UCSD-AML1 (cell line): Measurements from ENCODE around the gene PDGFC.
A peak's percentile ranks its signal among the peaks of the same experiment; 100 is the strongest.

Experiments
- DNase-seq: peaks from one replicate; lab custom pipeline; 2025; ENCODE audit not compliant: unreplicated experiment; lab: John Stamatoyannopoulos, UW

PDGFC gene

DNA sequence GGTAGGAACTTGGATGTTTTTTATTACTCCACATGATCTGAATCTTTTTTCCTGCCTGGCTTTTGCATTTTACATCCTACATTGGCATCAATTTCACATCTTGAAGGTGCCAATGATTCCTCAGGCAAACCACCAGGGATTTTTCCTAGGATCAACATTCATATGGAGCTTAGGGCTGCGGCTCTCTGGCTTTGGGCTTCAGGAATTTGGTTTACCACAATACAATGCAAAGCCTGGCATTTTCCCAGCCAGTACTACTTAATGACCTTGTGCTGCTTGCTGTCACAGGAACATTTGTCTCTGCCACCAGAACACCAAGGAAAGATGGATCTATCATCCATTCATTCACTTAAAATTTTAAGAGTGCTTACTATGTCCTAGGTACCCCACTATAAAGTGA is 180.7 kb downstream of the PDGFC start:
- no peak for DNase-seq

- no peak for DNase-seq
These were observed 182.8 kb downstream of the PDGFC start for GRCh38 chr4:156788782-156789181.

DNA sequence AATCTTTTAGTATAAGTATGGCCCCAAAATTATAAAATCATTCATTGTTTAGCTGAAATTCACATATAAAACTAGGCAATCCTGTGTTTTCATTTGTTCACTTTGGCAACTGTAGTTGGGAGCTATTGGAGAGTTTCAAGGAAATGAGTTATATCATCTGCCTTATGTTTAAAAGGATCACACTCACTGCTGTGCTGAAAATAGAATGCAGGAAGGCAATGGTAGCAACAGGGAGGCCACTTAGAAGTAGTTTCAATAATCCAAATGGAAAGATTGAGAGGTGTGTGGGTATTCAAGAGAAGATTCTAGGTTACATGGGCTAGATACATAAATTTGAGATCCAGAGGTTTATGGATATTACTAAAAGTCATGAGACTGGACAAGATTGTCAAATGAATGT is 184.9 kb downstream of the PDGFC start:
- no peak for DNase-seq

- no peak for DNase-seq
These were observed 186.6 kb downstream of the PDGFC start for GRCh38 chr4:156784970-156785369.

DNA sequence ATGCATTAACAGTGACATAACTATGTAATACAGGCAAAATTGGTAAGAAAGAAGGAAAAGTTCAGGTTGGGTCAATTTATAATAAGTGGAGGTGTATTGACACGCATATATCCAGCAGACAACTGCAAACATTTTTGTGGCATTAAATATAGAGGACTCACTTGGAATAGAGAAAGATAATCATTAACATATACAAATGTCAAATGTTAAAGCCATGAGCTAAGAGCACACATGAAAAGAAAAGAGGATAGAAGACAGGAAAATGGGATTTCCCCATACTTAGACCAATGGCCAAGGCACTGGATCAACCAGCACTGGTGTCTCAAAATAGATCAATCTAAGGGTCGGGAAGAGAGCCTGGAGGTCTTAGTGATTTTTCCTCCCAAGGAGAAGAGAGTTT is 187.6 kb downstream of the PDGFC start:
- no peak for DNase-seq

GRCh38 chr4:156782491-156782890 is 189.1 kb downstream of the PDGFC start:
- no peak for DNase-seq

GRCh38 chr4:156781852-156782251 is 189.7 kb downstream of the PDGFC start:
- no peak for DNase-seq

DNA sequence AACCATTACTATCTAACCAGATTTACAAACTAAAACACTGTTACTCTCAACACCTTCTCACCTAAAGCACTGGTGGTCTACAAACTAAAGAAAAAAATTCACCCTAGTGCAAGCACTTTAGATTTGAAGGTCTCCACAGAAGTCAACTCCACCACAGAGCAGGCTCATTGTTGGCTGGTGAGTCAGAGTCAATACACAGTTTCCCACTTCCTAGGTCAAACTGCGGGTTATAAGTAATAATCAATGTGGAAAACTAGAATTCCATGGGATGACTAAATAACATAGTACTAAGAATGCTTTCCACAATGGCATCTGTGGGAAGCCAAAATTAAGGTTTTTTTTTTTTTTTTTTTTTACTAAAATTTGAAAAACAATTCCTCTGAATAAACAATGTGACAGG is 191.8 kb downstream of the PDGFC start:
- DNase-seq: no peak

- DNase-seq: no peak
These were observed 192.6 kb downstream of the PDGFC start for GRCh38 chr4:156779042-156779441.

DNA sequence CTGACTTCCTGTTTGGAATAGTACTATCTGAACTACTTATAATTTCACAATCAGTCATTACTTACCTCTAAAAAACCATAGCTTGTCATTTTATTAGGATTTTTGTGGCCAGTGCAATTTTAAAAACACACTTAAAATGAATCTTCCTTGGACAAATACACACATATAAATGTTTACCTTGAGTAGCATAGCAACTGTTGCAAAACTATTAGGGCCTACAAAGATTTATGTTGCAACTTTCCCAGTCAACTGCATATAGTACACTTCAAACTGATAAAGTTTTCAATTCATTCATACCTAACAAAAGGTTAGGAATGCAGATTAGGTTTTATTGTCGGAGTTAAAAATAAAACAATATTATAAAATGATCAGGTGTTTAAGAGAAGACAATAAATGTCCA is 193.0 kb downstream of the PDGFC start:
- DNase-seq: no peak

DNA sequence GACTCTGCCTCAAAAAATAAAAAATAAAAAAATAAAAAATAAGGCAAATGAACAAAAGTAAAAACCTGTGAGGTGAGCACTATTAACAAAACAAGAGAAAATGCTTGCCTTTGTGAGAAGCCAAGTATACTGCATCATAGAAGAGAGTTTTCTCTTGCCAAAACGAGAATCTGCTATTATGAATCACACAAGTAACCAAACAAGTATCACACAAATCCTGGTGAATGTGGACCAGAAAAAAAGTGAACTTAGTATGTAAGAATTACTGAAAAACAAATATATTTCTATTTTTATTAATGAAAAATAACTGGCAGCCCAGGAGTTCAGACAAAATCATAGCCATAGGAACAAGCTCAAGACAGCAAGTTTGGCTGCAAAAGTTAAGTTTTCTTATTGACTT is 193.5 kb downstream of the PDGFC start:
- no peak for DNase-seq

DNA sequence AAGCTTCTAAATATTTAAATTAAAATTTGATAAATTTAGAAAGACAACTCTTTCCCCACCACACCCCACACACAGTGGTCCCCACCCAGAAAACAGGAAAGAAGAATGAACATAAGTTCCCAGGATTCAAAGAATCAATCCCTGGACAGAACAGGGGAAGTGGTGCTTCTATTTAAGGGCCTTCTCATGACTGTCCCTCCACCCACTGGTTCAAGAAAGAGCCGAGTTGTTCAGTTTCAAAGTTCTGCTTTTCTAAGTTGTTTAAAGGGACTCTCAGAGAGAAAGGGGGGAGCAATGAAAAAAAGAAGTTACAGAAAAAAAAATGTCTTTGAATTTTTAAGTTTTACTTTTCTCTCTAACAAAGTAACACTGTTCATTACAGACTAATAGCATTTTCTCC is 195.8 kb downstream of the PDGFC start:
- no peak for DNase-seq

DNA sequence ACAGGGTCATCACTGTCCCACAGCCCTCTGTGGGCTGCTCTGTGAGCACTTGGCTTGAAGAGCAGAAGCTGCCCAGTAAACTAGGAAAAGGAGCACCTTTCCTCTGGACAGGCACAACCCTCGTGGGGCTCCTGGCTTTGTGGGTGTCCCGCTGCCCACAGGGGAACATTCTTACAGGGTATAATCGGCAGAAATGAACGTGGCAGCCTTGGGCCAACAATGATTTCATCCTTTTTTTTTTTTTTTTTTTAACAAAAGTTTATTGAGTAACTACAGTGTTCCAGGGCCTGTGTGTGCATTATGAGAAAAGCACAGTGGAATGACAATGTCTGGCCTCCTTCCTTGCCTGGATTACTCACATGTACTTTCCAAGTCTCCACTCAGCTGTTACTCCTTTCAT is 197.2 kb downstream of the PDGFC start:
- no peak for DNase-seq

DNA sequence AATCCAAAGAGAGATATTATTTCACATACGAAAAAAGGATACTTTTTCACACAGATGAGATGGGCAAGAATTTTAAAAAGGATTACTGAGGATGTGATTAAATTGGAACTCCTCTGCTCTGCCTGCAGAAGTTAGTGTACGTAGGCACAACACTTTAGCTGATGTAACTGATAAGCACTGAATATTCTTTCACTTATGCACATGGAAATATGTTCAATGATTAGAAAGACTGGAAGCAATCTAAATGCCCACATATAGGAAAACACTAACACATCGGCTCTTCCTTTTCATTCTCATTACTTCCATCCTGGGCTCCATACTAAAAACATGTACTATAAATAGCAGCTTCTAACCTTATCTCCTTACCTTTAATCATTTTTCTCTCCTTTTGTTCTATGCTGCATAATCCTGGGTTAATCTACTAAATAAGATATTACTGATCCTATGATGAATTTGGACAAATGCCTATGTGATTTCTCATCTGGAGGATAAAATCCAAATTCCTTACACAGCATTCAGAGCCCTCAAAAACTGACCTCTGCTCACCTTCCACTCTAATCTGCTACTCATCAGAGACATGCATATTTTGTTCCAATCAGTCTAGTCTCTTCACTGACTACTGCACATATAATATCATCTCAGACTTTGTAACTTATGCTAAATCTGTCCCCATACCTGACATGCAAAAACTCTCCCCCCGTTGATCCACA is 197.8 kb downstream of the PDGFC start:
- DNase-seq: no peak

- peak; percentile 7 for DNase-seq
These were observed 200.3 kb downstream of the PDGFC start for GRCh38 chr4:156771171-156771837.

- no peak for DNase-seq
These were observed 201.5 kb downstream of the PDGFC start for GRCh38 chr4:156770140-156770539.

GRCh38 chr4:156767911-156768415 is 203.6 kb downstream of the PDGFC start:
- no peak for DNase-seq

DNA sequence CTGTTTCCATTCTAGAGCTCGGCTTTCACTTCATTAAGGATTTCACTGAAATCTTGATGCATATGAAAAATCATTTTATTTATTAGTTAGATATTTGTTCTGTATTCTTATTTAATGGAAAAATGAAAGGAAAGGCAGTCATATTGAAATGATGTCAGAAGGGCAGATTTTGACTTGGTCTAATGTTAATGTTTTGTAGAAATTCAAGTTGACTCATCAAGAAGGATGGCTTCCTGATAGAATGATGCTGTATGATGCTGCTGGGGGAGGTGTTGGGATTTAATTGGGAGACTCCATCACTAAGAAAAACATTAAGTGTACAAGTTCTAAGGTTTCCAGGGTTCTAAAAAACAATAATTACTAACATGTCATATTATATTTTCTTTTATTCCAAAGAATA is 204.8 kb downstream of the PDGFC start:
- DNase-seq: no peak

- no peak for DNase-seq
These were observed 206.3 kb downstream of the PDGFC start for GRCh38 chr4:156765277-156765676.

GRCh38 chr4:156764846-156765245 is 206.8 kb downstream of the PDGFC start:
- no peak for DNase-seq

DNA sequence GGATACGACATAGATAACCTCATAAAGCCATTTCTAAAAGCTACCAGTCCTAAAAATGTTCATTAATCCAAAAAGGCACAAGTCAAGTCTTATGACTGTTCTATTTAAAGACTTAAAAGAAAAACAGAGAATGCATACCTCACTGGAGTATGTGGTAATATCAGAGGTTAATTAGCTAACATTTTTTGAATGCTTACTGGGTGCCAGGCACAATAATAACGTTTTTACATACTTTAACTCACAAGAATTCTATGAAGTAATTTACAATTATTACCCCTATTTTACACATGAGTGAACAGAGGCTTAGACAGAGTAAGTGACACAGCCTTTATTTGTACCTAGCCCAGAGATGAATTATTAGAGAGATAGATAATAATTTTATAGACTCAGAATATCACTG is 207.5 kb downstream of the PDGFC start:
- DNase-seq: no peak

DNA sequence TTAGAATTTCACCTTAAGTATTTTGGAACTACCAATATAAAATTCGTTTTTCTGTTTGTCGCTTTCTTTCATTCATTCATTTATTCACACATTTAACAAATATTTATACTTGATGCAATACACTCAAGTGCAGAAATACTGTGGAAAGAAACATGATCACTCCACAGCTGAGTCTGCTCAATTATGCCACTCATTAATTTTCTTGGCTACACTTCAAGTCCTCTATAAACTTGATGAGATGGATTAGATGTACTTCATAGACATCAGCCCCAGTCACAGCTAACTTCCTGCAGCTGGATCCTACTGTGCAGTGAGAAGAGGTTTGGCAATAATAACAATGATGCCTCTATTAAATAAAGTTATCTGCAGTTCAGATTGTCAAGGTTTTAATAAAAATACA is 208.1 kb downstream of the PDGFC start:
- no peak for DNase-seq

- DNase-seq: no peak
These were observed 208.7 kb downstream of the PDGFC start for GRCh38 chr4:156762851-156763250.
